DMS53 treated with DMSO at 0.1 percent for 48 hours (cell line): ENCODE results near the gene IL20RB.

Experiments
- DNase-seq: peaks from one replicate; lab custom pipeline; 2025; ENCODE audit not compliant: unreplicated experiment; lab: John Stamatoyannopoulos, UW

Gene IL20RB

GRCh38 chr3:137032465-137033120 lies 74.8 kb downstream of the IL20RB start:
- peak; percentile 68 for DNase-seq

DNA sequence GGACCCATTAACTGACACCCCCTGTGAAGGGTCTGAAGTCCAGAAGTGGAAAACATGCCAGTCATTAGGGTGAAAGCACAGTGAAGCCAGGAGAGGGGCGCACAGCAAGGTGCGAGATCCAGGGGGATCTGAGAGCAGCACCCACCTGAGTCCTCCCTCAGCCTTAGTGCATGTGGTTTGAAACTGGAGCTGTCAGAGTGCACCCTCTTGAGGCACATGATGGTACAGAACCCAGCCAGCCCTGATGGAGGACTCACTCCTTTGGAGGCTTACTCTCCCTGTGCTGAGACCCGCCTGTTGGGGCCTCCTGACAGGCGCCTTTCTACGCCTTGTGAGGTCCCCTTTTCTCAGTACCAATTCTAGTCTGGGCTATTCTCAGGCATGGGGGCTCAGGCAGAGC lies 77.8 kb downstream of the IL20RB start:
- DNase-seq, result no peak

GRCh38 chr3:137039570-137039969 lies 81.8 kb downstream of the IL20RB start:
- no peak for DNase-seq

GRCh38 chr3:137041251-137041650 lies 83.5 kb downstream of the IL20RB start:
- DNase-seq, result no peak

- no peak for DNase-seq
These were observed 83.9 kb downstream of the IL20RB start for GRCh38 chr3:137041686-137042085.

DNA sequence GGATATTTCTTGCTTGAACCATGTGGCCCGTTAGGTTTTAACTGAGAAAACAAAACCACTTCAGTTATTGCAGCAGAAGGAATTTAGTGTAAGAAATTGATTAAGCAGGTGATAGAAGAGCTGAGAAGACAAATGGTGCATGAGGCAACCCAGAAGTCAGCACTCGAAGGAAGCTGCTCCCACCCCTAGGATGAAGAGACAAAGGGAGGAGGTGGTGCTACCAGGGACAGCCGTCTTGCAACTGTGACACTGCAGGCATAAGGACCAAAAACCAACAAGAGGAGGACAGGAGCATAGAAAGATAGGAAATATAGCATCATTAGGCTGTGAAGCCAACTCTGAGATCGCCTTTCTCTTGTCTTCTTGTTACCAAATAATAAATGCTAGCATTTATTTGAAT lies 89.0 kb downstream of the IL20RB start:
- DNase-seq, result no peak

DNA sequence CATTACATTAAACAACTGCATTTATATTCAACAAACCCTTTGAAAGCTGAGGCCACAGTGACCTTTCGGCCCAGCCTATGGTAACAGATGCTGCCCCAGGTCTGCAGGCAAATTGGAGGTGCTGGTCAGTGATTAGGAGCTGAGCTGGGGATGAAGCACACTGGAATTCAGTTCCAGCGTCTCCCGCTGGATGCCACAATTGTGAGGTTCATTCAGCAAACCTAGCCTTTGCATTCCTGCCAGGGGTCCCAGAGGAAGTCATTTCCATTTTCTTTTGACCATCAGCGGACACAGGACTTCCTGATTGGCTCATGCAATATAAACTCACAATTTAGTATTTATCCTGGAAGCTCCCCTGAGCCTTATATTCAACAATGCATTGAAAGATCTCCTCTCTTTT lies 89.5 kb downstream of the IL20RB start:
- no peak for DNase-seq

- DNase-seq, result no peak
These were observed 92.5 kb downstream of the IL20RB start for GRCh38 chr3:137050281-137050680.

- DNase-seq, result no peak
These were observed 94.5 kb downstream of the IL20RB start for GRCh38 chr3:137052298-137052697.
